ENCODE data around the gene IGSF3.

DNA sequence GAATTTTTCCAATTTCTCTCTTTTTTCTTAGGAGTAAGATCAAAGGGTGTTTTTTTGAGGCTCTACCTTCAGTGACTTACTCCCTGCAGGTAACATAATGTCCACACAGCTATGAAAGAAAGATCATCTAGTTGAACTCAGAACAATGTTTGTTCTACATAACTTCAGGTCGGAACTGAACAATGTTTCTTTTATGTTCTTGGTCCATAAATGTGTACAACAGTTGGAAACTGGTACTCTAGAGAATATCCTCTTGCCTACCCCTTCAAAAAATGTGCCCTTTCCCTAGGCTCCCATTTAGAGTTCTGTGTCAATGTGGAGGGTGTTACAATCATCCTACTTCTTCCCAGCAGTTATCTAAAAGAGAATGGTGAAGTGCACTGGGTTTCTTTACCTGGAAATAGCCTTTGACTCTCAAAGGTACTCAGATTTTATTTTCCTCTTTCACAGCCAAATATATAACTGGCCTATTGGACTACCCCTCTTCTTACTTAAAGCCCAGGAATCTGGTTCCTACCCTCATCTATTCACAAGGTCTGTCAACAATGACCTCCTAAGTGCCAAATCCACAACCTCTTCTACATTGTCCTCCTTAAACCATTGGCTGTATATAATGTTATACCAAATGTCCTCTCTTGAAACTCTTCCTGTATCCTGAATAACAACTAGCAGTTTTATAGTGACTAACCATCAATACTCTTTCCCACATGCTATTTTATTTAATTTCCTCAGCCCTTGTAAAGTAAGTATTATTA, 139.0 kb downstream of the IGSF3 start:
- TF ChIP-seq, protein P1, sequence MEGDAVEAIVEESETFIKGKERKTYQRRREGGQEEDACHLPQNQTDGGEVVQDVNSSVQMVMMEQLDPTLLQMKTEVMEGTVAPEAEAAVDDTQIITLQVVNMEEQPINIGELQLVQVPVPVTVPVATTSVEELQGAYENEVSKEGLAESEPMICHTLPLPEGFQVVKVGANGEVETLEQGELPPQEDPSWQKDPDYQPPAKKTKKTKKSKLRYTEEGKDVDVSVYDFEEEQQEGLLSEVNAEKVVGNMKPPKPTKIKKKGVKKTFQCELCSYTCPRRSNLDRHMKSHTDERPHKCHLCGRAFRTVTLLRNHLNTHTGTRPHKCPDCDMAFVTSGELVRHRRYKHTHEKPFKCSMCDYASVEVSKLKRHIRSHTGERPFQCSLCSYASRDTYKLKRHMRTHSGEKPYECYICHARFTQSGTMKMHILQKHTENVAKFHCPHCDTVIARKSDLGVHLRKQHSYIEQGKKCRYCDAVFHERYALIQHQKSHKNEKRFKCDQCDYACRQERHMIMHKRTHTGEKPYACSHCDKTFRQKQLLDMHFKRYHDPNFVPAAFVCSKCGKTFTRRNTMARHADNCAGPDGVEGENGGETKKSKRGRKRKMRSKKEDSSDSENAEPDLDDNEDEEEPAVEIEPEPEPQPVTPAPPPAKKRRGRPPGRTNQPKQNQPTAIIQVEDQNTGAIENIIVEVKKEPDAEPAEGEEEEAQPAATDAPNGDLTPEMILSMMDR (IDR thresholded peaks at IDR 0.05) = no peak
- no peak for TF ChIP-seq POLR2A (IDR thresholded peaks at IDR 0.05)

Measured in esophagus squamous epithelium (tissue), 4 donors.